Upper lobe of left lung (tissue), 6 donors: Measurements from ENCODE around the gene ATAT1. TPM values are rescaled to one million over a fixed set of nuclear protein-coding genes. Genes with fewer than 3 reads are reported as not detected.

Experiments used
- ATAC-seq, 2 donors: fragments of 200-7000 bp; cut with Tn5 transposase; one replicate each; pipeline ENCODE4 v1.9.1; 2022; ENCODE audit warnings: mild to moderate bottlenecking in 2 of 2, moderate library complexity in 2 of 2; ENCODE audit not compliant: low FRiP score in 2 of 2
- DNase-seq, 2 donors: peaks; one replicate each; pipeline ENCODE4 v3.0.0-alpha.2; 2019 to 2020
- H3K27ac ChIP-seq, 4 donors: fragments of 200-600 bp; sonication (generic); one replicate each; pipeline ENCODE4 v1.5.1; 2016 to 2019
- H3K27me3 ChIP-seq, 4 donors: fragments of 200-600 bp; sonication (generic); one replicate each; pipeline ENCODE4 v1.5.1; 2017 to 2019
- H3K36me3 ChIP-seq, 4 donors: fragments of 200-600 bp; sonication (generic); one replicate each; pipeline ENCODE4 v1.5.1; 2016 to 2019
- H3K4me1 ChIP-seq, 4 donors: fragments of 200-600 bp; sonication (generic); one replicate each; pipeline ENCODE4 v1.5.1; 2018 to 2019
- H3K4me3 ChIP-seq, 4 donors: fragments of 200-600 bp; sonication (generic); one replicate each; pipeline ENCODE4 v1.5.1; 2017 to 2019; ENCODE audit warnings: mild to moderate bottlenecking in 2 of 4, moderate library complexity in 1 of 4
- H3K9me3 ChIP-seq, 4 donors: fragments of 200-600 bp; sonication (generic); one replicate each; pipeline ENCODE4 v1.5.1; 2018 to 2019
- EP300 ChIP-seq, 4 donors: sonication (generic); formaldehyde crosslinking; IDR thresholded peaks; one replicate each; pipeline ENCODE4 v1.5.1; 2017; ENCODE audit warnings: antibody characterized with exemption in 4 of 4, control low read depth in 2 of 4
- POLR2A ChIP-seq, 4 donors: fragments of 450-650 bp; IDR thresholded peaks; one replicate each; pipeline ENCODE4 v1.5.1; 2016 to 2017; ENCODE audit warnings: antibody characterized with exemption in 4 of 4, mild to moderate bottlenecking in 2 of 4
- POLR2AphosphoS5 ChIP-seq, 2 donors: sonication (generic); formaldehyde crosslinking; IDR thresholded peaks; one replicate each; pipeline ENCODE4 v1.5.1; 2017; ENCODE audit warnings: antibody characterized with exemption in 2 of 2
- WGBS, 2 donors: methylation state at CpG; one replicate each; pipeline ENCODE4 v1.1.5; 2017 to 2018; 5-methylcytosine and 5-hydroxymethylcytosine counted together
- total RNA-seq, 6 donors: library from RNA; depleted of rRNA in 4 of 6; stranded (reverse); fragments of >200 nt in 4 of 6; gene quantifications; one replicate each; pipeline versions ENCODE4 v1.1.0 to v1.2.1, GENCODE V29; 2016 to 2021
- TF ChIP-seq, protein P1 (sequence below), 6 experiments: fragments of 450-650 bp in 4 of 6; fragments of 200-600 bp in 2 of 6; sonication (generic) in 2 of 6; IDR thresholded peaks; one replicate each; pipeline ENCODE4 v1.5.1; 2016 to 2019; ENCODE audit warnings: antibody characterized with exemption in 6 of 6
- donor health status: DM: no; HTN: no; CAD: no; lungs with moderate emphysema.
- donor health status: DM: no; HTN: yes; CAD: no; lungs with severe emphysema.

ATAT1 gene
- total RNA-seq, 6 donors from 2014 or later = 3.1 to 36.7 (median 6.2) TPM

DNA sequence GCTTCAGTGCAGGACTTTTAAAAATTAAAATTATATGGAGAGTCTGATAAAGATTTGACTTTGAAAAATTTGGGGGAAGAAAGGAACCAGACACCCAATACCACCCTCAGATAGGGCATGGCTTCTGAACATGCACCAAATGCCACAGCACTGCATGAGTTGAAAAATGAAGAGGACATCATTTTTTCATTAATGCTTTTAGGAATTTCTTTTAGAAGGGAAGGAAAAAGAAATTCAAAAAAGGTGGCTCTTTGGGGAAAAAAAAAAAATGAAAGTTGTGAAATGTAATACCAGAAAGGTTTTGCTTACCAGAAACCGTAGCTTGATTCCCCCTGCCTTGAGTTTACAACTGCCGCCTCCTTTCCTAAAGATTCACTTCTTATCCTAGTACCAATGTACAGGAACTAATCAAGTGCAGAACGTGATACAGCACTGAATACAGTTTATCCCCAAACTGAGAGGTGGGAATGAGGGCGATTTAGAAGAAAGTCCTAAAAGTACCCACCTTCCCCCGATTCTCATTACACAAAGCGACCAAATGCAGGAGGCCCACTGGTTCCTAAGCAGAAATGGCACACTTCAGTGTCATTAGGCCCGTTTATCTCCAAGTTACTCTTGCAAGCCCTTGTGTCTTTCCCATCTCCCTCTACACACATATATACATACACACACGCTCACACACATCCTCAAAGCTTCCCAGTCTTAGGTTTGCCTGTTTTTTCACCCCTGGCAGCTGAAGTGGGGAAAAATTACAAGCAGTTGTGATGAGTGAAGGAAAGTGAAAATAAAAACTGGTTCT, 12.4 kb upstream of the ATAT1 start:
- Histone ChIP-seq H3K27me3 (no peaks in the 10 kb centered on the region), H3K4me3 (peak overlapping the region; percentile 19 to 87 (median 68)), H3K4me1 (peaks cover 43 to 57% (median 48%) of the 10 kb centered on the region in 4 donors), H3K27ac (peak overlapping the region; percentile 95 to 98 (median 96)), H3K36me3 (peaks cover 3 to 29% (median 10%) of the 10 kb centered on the region in 4 donors), H3K9me3 (no peaks in the 10 kb centered on the region)
- no peak for TF ChIP-seq EP300 (IDR thresholded peaks at IDR 0.05)
- TF ChIP-seq, protein P1, sequence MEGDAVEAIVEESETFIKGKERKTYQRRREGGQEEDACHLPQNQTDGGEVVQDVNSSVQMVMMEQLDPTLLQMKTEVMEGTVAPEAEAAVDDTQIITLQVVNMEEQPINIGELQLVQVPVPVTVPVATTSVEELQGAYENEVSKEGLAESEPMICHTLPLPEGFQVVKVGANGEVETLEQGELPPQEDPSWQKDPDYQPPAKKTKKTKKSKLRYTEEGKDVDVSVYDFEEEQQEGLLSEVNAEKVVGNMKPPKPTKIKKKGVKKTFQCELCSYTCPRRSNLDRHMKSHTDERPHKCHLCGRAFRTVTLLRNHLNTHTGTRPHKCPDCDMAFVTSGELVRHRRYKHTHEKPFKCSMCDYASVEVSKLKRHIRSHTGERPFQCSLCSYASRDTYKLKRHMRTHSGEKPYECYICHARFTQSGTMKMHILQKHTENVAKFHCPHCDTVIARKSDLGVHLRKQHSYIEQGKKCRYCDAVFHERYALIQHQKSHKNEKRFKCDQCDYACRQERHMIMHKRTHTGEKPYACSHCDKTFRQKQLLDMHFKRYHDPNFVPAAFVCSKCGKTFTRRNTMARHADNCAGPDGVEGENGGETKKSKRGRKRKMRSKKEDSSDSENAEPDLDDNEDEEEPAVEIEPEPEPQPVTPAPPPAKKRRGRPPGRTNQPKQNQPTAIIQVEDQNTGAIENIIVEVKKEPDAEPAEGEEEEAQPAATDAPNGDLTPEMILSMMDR (IDR thresholded peaks at IDR 0.05) = no peak
- TF ChIP-seq POLR2A (IDR thresholded peaks at IDR 0.05) = no peak
- no peak for TF ChIP-seq POLR2AphosphoS5 (IDR thresholded peaks at IDR 0.05)
- DNase-seq = no peak
- WGBS, 2 donors = 21 to 23% methylated on average over 8 of the region's 8 CpGs
- ATAC-seq = no peak

DNA sequence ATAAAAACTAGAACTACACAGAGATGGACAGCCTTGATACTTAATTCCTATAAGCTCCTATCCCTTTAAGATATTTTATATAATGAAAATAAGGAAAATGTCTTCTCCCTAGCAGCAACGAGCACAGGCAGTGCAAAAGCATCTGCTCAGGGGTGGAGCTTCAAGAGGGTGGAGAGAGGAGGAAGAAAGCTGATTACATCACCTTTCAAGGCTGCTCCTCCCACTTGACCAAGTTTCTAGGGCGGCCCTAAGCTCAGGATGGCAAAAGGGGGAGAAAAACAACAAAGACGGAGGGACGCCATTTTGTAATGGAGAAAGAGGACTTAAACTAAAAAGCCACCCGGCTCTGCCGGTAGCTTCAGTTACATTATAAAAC, 11.8 kb upstream of the ATAT1 start:
- ATAC-seq = peak; percentile 82 to 89
- Histone ChIP-seq H3K27me3 (no peaks in the 10 kb centered on the region), H3K4me1 (peaks cover 43 to 56% (median 50%) of the 10 kb centered on the region in 4 donors), H3K36me3 (peaks cover 4 to 29% (median 10%) of the 10 kb centered on the region in 4 donors), H3K4me3 (peak overlapping the region; percentile 67 to 87 (median 75)), H3K27ac (peak overlapping the region; percentile 95 to 98 (median 96)), H3K9me3 (no peaks in the 10 kb centered on the region)
- peak in 1 of 2 donors; percentile 92 for DNase-seq
- TF ChIP-seq POLR2AphosphoS5 (IDR thresholded peaks at IDR 0.05) (peak; percentile 63 to 94), EP300 (IDR thresholded peaks at IDR 0.05) (no peak), POLR2A (IDR thresholded peaks at IDR 0.05) (peak in 3 of 4 donors; percentile 17 to 95 (median 82))
- TF ChIP-seq, protein P1 (IDR thresholded peaks at IDR 0.05) = no peak
- 0% methylated on average over 6 of the region's 6 CpGs for WGBS, 2 donors

DNA sequence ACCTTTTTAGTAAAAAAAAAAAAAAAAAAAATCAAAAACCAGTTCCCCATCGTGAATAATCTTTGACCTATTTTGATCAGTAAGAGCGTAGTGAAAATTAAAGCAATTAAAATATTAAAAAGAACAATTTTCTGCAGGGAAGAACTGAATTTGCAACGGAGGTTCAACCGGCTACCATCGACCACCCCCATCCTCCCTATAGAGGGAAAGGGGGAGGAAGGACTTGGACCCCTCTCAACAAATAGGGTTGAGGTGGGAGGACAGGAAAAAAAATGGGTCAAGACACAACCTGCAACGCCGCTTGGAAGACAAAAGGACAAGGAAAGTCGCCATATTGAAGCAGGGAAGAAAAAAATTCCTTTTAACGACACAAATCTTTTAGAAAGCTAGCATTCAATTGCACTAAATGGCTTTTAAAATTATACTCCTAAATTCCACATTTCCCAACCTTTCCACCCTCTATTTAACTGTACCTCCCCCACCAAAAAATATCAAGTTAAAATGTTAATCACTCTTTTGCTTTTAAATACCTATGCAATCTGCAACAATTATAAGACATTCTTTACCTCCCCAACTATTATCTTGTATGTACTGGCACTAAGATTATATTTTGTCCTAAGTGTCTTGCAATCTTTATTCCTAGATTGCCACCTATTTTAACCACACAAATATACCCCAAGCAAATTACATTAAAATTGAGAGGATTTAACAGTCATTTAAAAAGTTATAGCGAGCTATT, 11.3 kb upstream of the ATAT1 start:
- Histone ChIP-seq H3K27ac (peak overlapping the region; percentile 95 to 98 (median 96)), H3K4me1 (peaks cover 43 to 56% (median 47%) of the 10 kb centered on the region in 4 donors), H3K36me3 (peaks cover 8 to 34% (median 13%) of the 10 kb centered on the region in 4 donors), H3K27me3 (no peaks in the 10 kb centered on the region), H3K4me3 (peak overlapping the region; percentile 67 to 87 (median 75)), H3K9me3 (no peaks in the 10 kb centered on the region)
- no peak for TF ChIP-seq POLR2A (IDR thresholded peaks at IDR 0.05)
- TF ChIP-seq EP300 (IDR thresholded peaks at IDR 0.05) = no peak
- no peak for TF ChIP-seq POLR2AphosphoS5 (IDR thresholded peaks at IDR 0.05)
- TF ChIP-seq, protein P1 (IDR thresholded peaks at IDR 0.05) = no peak
- ATAC-seq (peak in 1 of 2 donors; percentile 25), DNase-seq (no peak)
- 0 to 1% methylated on average over 10 of the region's 10 CpGs for WGBS, 2 donors

DNA sequence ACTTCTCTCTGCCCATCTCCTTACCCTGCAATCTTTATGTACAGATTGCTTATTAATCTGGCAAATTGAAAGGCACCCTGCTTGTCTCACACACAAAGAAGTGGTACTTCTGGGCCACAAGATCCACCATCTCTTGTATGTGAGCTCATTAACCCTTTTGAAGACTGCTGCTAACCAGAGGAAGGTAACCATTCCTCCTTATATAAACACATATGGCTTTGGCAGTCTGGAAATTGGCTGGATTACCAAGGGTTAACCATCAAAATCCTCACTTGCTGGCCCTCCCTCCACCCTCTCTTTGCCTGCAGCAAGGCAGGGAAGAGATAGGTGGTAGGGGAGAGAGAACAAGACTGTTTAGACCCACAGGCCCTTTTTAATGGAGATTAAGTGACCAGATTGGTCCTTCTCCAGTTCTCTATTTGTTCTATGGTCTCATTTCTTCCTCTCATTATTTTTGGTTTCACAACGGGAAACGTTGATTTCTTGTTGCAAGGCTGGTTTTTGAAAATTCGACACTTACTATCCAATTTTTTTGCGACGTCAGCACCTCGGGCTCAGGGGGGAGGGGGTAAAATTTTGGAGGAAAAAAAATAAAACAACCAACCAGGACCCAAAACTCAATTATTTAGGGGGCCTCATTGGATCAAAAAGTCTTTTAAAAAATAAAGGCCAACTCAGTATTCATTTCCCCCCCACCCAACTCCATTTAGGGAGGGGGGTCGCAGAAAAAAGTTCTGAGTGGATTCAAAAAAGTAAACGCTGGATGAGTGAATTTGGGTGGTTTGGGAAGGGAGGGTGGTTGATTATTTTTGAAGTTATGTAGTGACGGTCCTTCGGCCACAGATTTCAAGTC, 10.5 kb upstream of the ATAT1 start:
- Histone ChIP-seq H3K9me3 (no peaks in the 10 kb centered on the region), H3K27me3 (no peaks in the 10 kb centered on the region), H3K36me3 (peaks cover 12 to 40% (median 21%) of the 10 kb centered on the region in 4 donors), H3K27ac (peak overlapping the region; percentile 95 to 98 (median 96)), H3K4me3 (peak overlapping the region; percentile 67 to 87 (median 75)), H3K4me1 (peaks cover 43 to 52% (median 44%) of the 10 kb centered on the region in 4 donors)
- ATAC-seq (no peak), DNase-seq (no peak)
- TF ChIP-seq, protein P1 (IDR thresholded peaks at IDR 0.05) = no peak
- peak in 3 of 4 donors; percentile 7 to 32 (median 18) for TF ChIP-seq POLR2A (IDR thresholded peaks at IDR 0.05)
- WGBS, 2 donors = 0 to 1% methylated on average over 10 of the region's 10 CpGs
